Measurements from ENCODE around the gene MCTP1. TPM values are rescaled to one million over a fixed set of nuclear protein-coding genes. Genes with fewer than 3 reads are reported as not detected.

The MCTP1 gene
- total RNA-seq, 1 donor from 2014 or later = 3.7 TPM

DNA sequence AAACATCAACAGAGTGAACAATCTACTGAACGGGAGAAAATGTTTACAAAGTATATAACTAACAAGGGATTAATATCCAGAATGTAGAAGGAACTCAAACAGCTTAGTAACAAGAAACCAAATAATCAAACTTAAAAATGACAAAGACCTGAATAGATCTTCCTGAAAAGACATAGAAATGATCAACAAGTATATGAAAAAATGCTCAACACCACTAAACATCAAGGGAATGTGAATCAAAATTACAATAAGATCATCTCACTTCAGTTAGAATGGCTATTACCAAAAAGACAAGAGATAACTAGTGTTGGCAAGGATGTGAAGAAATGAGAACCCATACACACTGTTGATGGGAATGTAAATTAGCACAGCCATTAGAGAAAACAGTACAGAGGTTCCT, 218.8 kb downstream of the MCTP1 start:
- Histone ChIP-seq H3K4me1 (no peaks in the 10 kb centered on the region), H3K79me2 (ENCODE audit: low read depth) (no peaks in the 10 kb centered on the region)

DNA sequence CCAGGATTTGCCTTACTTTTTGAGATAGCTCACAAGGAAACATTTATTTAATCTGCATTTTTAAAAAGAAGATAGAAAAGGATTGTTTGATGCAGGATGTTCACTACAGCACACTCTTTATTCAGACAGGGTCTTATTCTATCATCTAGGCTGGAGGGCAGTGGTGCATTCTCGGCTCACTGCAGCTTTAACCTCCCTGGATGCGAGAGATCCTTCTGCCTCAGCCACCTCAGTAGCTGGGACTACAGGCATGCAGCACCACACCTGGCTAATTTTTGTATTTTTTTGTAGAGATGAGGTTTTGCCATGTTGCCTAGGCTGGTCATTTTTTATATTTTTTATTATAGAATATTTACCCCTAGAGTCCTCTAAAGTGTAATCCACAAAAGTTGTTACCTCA, 221.4 kb downstream of the MCTP1 start:
- Histone ChIP-seq H3K4me2 (no peak overlapping the region), H3K9ac (no peak overlapping the region), H4K20me1 (ENCODE audit: low read depth) (no peaks in the 10 kb centered on the region), H3K79me2 (ENCODE audit: low read depth) (no peaks in the 10 kb centered on the region), H2AFZ (replicated peaks) (no peak overlapping the region), H3K4me1 (no peaks in the 10 kb centered on the region), H3K27ac (no peak overlapping the region), H3K4me3 (no peak overlapping the region), H3F3A (ENCODE audit: low read depth) (no peaks in the 10 kb centered on the region), H3K36me3 (no peaks in the 10 kb centered on the region), H3K27me3 (no peaks in the 10 kb centered on the region), H3K9me3 (ENCODE audit: low read depth) (no peaks in the 10 kb centered on the region)
- Mint-ChIP-seq H3K4me1 (peaks cover 21% of the 10 kb centered on the region), H3K36me3 (peaks cover 2% of the 10 kb centered on the region), H3K27ac (peak overlapping the region; percentile 44), H3K27me3 (ENCODE audit: insufficient read depth, low read depth) (peaks cover 2% of the 10 kb centered on the region), H3K9me3 (peaks cover 5% of the 10 kb centered on the region), H3K4me3 (no peak overlapping the region)
- DNase-seq (ENCODE audit: low spot score) = peak; percentile 9
- TF ChIP-seq, protein P1, sequence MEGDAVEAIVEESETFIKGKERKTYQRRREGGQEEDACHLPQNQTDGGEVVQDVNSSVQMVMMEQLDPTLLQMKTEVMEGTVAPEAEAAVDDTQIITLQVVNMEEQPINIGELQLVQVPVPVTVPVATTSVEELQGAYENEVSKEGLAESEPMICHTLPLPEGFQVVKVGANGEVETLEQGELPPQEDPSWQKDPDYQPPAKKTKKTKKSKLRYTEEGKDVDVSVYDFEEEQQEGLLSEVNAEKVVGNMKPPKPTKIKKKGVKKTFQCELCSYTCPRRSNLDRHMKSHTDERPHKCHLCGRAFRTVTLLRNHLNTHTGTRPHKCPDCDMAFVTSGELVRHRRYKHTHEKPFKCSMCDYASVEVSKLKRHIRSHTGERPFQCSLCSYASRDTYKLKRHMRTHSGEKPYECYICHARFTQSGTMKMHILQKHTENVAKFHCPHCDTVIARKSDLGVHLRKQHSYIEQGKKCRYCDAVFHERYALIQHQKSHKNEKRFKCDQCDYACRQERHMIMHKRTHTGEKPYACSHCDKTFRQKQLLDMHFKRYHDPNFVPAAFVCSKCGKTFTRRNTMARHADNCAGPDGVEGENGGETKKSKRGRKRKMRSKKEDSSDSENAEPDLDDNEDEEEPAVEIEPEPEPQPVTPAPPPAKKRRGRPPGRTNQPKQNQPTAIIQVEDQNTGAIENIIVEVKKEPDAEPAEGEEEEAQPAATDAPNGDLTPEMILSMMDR (IDR thresholded peaks at IDR 0.05) = no peak
- TF ChIP-seq EZH2phosphoT487 (IDR thresholded peaks at IDR 0.05) (no peak), EZH2 (IDR thresholded peaks at IDR 0.05) (no peak)

More for the DNA sequence above, 218.8 kb downstream of the MCTP1 start:
- Mint-ChIP-seq H3K4me3 (no peak overlapping the region), H3K36me3 (no peaks in the 10 kb centered on the region), H3K27me3 (ENCODE audit: insufficient read depth, low read depth) (peaks cover under 1% of the 10 kb centered on the region), H3K9me3 (peaks cover 2% of the 10 kb centered on the region), H3K27ac (no peak overlapping the region), H3K4me1 (peaks cover 21% of the 10 kb centered on the region)
- no peak overlapping the region for H2AFZ ChIP-seq (replicated peaks)
- no peak for DNase-seq (ENCODE audit: low spot score)
- H3K27ac ChIP-seq = no peak overlapping the region
- H3F3A ChIP-seq (ENCODE audit: low read depth) = no peaks in the 10 kb centered on the region
- TF ChIP-seq, protein P1 (IDR thresholded peaks at IDR 0.05) = no peak
- no peaks in the 10 kb centered on the region for H4K20me1 ChIP-seq (ENCODE audit: low read depth)
- no peak overlapping the region for H3K4me3 ChIP-seq
- no peaks in the 10 kb centered on the region for H3K36me3 ChIP-seq
- H3K27me3 ChIP-seq = no peaks in the 10 kb centered on the region
- H3K4me2 ChIP-seq = no peak overlapping the region
- no peak overlapping the region for H3K9ac ChIP-seq
- H3K9me3 ChIP-seq (ENCODE audit: low read depth) = no peaks in the 10 kb centered on the region

DNA sequence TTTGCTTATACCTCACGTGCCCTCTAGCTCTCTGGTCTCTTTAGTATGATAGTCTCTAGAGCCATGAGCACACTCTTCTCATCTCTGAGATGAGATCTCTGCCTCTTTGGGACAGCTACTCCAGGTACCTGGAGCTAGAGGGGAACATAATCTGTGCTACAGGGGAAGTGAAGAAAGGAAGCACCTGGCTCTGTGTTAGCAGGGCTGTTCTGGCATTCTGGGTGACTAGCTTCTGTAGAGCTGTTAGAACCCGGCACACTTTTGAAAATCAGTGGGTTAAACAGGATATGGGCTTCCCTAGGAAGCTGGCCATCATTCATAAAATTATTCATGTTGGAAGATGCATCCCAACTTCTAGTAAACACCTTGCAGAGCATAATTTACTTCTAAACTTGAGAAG, 224.8 kb downstream of the MCTP1 start:
- no peak for TF ChIP-seq EZH2 (IDR thresholded peaks at IDR 0.05)
- TF ChIP-seq EZH2phosphoT487 (IDR thresholded peaks at IDR 0.05) = no peak
- TF ChIP-seq, protein P1 (IDR thresholded peaks at IDR 0.05) = no peak
- Mint-ChIP-seq H3K27ac (no peak overlapping the region), H3K27me3 (ENCODE audit: insufficient read depth, low read depth) (peaks cover 2% of the 10 kb centered on the region), H3K4me1 (peaks cover 21% of the 10 kb centered on the region), H3K4me3 (no peak overlapping the region), H3K9me3 (peaks cover 3% of the 10 kb centered on the region), H3K36me3 (peaks cover 2% of the 10 kb centered on the region)
- Histone ChIP-seq H3K9ac (no peak overlapping the region), H3K27ac (no peak overlapping the region), H3K4me2 (no peak overlapping the region), H3K79me2 (ENCODE audit: low read depth) (no peaks in the 10 kb centered on the region), H3K36me3 (no peaks in the 10 kb centered on the region), H3F3A (ENCODE audit: low read depth) (no peaks in the 10 kb centered on the region), H3K9me3 (ENCODE audit: low read depth) (no peaks in the 10 kb centered on the region), H2AFZ (replicated peaks) (no peak overlapping the region), H3K27me3 (no peaks in the 10 kb centered on the region), H3K4me1 (no peaks in the 10 kb centered on the region), H3K4me3 (no peak overlapping the region), H4K20me1 (ENCODE audit: low read depth) (no peaks in the 10 kb centered on the region)
- no peak for DNase-seq (ENCODE audit: low spot score)

Data from neural progenitor cell (in vitro differentiated cells).